ENCODE results near the gene HOGA1.
"Not testable (repeated sequence)": the region's sequence is repeated elsewhere in the genome, so short reads cannot be mapped to it uniquely, and the experiment has no call there.

Gene HOGA1

GRCh38 chr10:97548828-97549455 lies 35.2 kb upstream of the HOGA1 start:
- no peak overlapping the region for H3K4me3 ChIP-seq (ENCODE audit: low read depth, low read length)
- no peak for TF ChIP-seq CTCF (IDR thresholded peaks at IDR 0.05; ENCODE audit: low read depth, low read length)

GRCh38 chr10:97549587-97550322 lies 34.4 kb upstream of the HOGA1 start:
- H3K4me3 ChIP-seq (ENCODE audit: low read depth, low read length) = no peak overlapping the region
- TF ChIP-seq CTCF (IDR thresholded peaks at IDR 0.05; ENCODE audit: low read depth, low read length) = no peak

- no peak for TF ChIP-seq CTCF (IDR thresholded peaks at IDR 0.05; ENCODE audit: low read depth, low read length)
Observed at GRCh38 chr10:97550336-97551149, 33.6 kb upstream of the HOGA1 start.

GRCh38 chr10:97551271-97551670 lies 32.9 kb upstream of the HOGA1 start:
- TF ChIP-seq CTCF (IDR thresholded peaks at IDR 0.05; ENCODE audit: low read depth, low read length) = no peak
- no peak overlapping the region for H3K4me3 ChIP-seq (ENCODE audit: low read depth, low read length)

More at GRCh38 chr10:97550336-97551149, 33.6 kb upstream of the HOGA1 start:
- H3K4me3 ChIP-seq (ENCODE audit: low read depth, low read length) = no peak overlapping the region

GRCh38 chr10:97553575-97554031 lies 30.6 kb upstream of the HOGA1 start:
- no peak overlapping the region for H3K4me3 ChIP-seq (ENCODE audit: low read depth, low read length)
- TF ChIP-seq CTCF (IDR thresholded peaks at IDR 0.05; ENCODE audit: low read depth, low read length) = peak; percentile 95

- not testable (repeated sequence) for H3K4me3 ChIP-seq (ENCODE audit: low read depth, low read length)
Observed at GRCh38 chr10:97554336-97554735, 29.9 kb upstream of the HOGA1 start.

GRCh38 chr10:97555541-97555940 lies 28.6 kb upstream of the HOGA1 start:
- not testable (repeated sequence) for H3K4me3 ChIP-seq (ENCODE audit: low read depth, low read length)

- H3K4me3 ChIP-seq (ENCODE audit: low read depth, low read length) = not testable (repeated sequence)
Observed at GRCh38 chr10:97560731-97561381, 23.3 kb upstream of the HOGA1 start.

GRCh38 chr10:97561386-97562077 lies 22.7 kb upstream of the HOGA1 start:
- not testable (repeated sequence) for H3K4me3 ChIP-seq (ENCODE audit: low read depth, low read length)

GRCh38 chr10:97562329-97562728 lies 21.9 kb upstream of the HOGA1 start:
- H3K4me3 ChIP-seq (ENCODE audit: low read depth, low read length) = not testable (repeated sequence)
